OCI-LY1 (cell line): ENCODE data around the gene CLEC16A.

Experiments used
- H2AFZ ChIP-seq: fragments of 200-600 bp; sonication (generic), shearing (Covaris generic); 2 replicates; pipeline ENCODE4 v1.6.0; 2014; ENCODE audit warnings: antibody characterized with exemption, mild to moderate bottlenecking, low read length
- H3F3A ChIP-seq: fragments of 200-600 bp; sonication (generic), shearing (Covaris generic); 2 replicates; pipeline ENCODE4 v1.6.0; 2014; ENCODE audit warnings: mild to moderate bottlenecking, antibody characterized with exemption, low read length, moderate library complexity; ENCODE audit not compliant: insufficient read depth
- H3K27ac ChIP-seq: fragments of 200-600 bp; sonication (generic); 2 replicates; pipeline ENCODE4 v1.5.1; 2014; ENCODE audit warnings: low read length, mixed run types, mild to moderate bottlenecking, low read depth; ENCODE audit not compliant: poor library complexity, severe bottlenecking
- H3K27me3 ChIP-seq: fragments of 200-600 bp; sonication (generic); 2 replicates; pipeline ENCODE4 v1.6.0; 2014; ENCODE audit warnings: antibody characterized with exemption, mild to moderate bottlenecking, low read length, moderate library complexity; ENCODE audit not compliant: insufficient read depth
- H3K36me3 ChIP-seq: fragments of 200-600 bp; sonication (generic); 2 replicates; pipeline ENCODE4 v1.6.1; 2014; ENCODE audit warnings: mild to moderate bottlenecking, antibody characterized with exemption, low read length, moderate library complexity, mixed read lengths; ENCODE audit not compliant: insufficient read depth
- H3K4me1 ChIP-seq: fragments of 200-600 bp; sonication (generic); 2 replicates; pipeline ENCODE4 v1.5.1; 2014; ENCODE audit warnings: mild to moderate bottlenecking, low read length, moderate library complexity; ENCODE audit not compliant: insufficient read depth, severe bottlenecking
- H3K4me2 ChIP-seq: fragments of 200-600 bp; sonication (generic), shearing (Covaris generic); 2 replicates; pipeline ENCODE4 v1.6.1; 2014; ENCODE audit warnings: low read length
- H3K4me3 ChIP-seq: fragments of 200-600 bp; sonication (generic); 2 replicates; pipeline ENCODE4 v1.5.1; 2014; ENCODE audit warnings: low read length, low read depth, mild to moderate bottlenecking, mixed read lengths; ENCODE audit not compliant: poor library complexity, severe bottlenecking
- H3K79me2 ChIP-seq: fragments of 200-600 bp; shearing (Covaris generic); 2 replicates; pipeline ENCODE4 v1.6.1; 2016; ENCODE audit warnings: mixed run types, low read length, mixed read lengths; ENCODE audit not compliant: insufficient read depth
- H3K9ac ChIP-seq: fragments of 200-600 bp; sonication (generic), shearing (Covaris generic); 2 replicates; pipeline ENCODE4 v1.6.1; 2014; ENCODE audit warnings: mild to moderate bottlenecking, low read length, mixed read lengths
- H3K9me2 ChIP-seq: fragments of 200-600 bp; sonication (generic), shearing (Covaris generic); 2 replicates; pipeline ENCODE4 v1.6.1; 2014; ENCODE audit warnings: low read depth, mild to moderate bottlenecking, low read length, mixed read lengths
- H3K9me3 ChIP-seq: fragments of 200-600 bp; shearing (Covaris generic); 2 replicates; pipeline ENCODE4 v1.6.1; 2014; ENCODE audit warnings: low read length, mixed read lengths
- H4K20me1 ChIP-seq: fragments of 200-600 bp; sonication (generic), shearing (Covaris generic); 2 replicates; pipeline ENCODE4 v1.6.0; 2016; ENCODE audit warnings: mild to moderate bottlenecking, low read length; ENCODE audit not compliant: insufficient read depth
- EZH2 ChIP-seq: fragments of 200-600 bp; sonication (generic), shearing (Covaris generic); IDR thresholded peaks from 2 replicates; pipeline ENCODE4 v1.8.0; 2017; ENCODE audit warnings: borderline replicate concordance, mixed run types, mild to moderate bottlenecking, antibody characterized with exemption, low read length, moderate library complexity, mixed read lengths
- TF ChIP-seq, protein P1 (sequence below): fragments of 200-600 bp; sonication (generic), shearing (Covaris generic); IDR thresholded peaks from 2 replicates; pipeline ENCODE4 v1.5.1; 2017; ENCODE audit warnings: mild to moderate bottlenecking, antibody characterized with exemption, low read length, moderate library complexity, mixed read lengths

CLEC16A gene, protein sequence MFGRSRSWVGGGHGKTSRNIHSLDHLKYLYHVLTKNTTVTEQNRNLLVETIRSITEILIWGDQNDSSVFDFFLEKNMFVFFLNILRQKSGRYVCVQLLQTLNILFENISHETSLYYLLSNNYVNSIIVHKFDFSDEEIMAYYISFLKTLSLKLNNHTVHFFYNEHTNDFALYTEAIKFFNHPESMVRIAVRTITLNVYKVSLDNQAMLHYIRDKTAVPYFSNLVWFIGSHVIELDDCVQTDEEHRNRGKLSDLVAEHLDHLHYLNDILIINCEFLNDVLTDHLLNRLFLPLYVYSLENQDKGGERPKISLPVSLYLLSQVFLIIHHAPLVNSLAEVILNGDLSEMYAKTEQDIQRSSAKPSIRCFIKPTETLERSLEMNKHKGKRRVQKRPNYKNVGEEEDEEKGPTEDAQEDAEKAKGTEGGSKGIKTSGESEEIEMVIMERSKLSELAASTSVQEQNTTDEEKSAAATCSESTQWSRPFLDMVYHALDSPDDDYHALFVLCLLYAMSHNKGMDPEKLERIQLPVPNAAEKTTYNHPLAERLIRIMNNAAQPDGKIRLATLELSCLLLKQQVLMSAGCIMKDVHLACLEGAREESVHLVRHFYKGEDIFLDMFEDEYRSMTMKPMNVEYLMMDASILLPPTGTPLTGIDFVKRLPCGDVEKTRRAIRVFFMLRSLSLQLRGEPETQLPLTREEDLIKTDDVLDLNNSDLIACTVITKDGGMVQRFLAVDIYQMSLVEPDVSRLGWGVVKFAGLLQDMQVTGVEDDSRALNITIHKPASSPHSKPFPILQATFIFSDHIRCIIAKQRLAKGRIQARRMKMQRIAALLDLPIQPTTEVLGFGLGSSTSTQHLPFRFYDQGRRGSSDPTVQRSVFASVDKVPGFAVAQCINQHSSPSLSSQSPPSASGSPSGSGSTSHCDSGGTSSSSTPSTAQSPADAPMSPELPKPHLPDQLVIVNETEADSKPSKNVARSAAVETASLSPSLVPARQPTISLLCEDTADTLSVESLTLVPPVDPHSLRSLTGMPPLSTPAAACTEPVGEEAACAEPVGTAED

DNA sequence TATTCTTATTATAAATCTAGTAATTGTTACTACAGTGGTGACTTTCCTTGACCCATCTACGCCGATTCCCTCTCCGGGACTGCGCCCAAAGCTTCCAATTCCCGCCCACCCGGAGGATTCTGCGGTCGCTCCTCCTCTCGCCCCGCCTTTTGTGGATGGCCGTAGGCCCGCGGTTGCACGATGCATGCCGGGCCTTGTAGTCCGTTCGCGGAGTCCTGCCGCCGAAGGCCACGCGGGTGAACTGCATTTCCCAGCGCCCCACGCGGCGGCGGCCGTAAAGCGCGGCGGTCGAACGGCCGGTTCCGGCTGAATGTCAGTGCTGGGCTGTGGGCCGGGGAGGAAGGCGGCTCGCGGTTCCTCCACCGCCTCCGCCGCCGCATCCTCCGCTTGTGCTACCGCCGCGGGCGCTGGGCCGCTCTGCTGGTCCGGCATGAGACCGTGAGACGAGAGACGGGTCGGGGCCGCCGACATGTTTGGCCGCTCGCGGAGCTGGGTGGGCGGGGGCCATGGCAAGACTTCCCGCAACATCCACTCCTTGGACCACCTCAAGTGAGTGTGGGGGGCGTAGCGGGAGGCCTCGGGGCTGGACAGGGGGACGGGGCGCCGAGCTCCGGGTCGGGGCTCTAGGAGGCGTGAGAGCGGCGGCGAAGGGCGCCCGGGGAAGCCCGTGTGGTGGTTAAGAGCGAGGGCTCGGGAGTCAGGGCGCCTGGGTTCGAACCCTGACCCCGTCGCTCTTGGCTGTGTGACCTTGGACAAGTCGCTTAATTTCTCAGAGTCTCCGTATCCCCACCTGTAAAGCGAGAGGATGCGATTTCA lies at the start of gene CLEC16A:
TSS of gene CLEC16A (plus strand) at position 316 of the 816 bp plus-strand sequence. CDS start at position 470, 154 bp downstream.
- no peaks in the 10 kb centered on the region for H3K9me2 ChIP-seq
- peak within 1 kb of the TSS; percentile 92 for H3K4me3 ChIP-seq
- no peaks in the 10 kb centered on the region; the same call in 1 of the 2 replicates for H3K36me3 ChIP-seq
- H4K20me1 ChIP-seq = no peaks in the 10 kb centered on the region
- no peak for TF ChIP-seq EZH2
- TF ChIP-seq, protein P1, sequence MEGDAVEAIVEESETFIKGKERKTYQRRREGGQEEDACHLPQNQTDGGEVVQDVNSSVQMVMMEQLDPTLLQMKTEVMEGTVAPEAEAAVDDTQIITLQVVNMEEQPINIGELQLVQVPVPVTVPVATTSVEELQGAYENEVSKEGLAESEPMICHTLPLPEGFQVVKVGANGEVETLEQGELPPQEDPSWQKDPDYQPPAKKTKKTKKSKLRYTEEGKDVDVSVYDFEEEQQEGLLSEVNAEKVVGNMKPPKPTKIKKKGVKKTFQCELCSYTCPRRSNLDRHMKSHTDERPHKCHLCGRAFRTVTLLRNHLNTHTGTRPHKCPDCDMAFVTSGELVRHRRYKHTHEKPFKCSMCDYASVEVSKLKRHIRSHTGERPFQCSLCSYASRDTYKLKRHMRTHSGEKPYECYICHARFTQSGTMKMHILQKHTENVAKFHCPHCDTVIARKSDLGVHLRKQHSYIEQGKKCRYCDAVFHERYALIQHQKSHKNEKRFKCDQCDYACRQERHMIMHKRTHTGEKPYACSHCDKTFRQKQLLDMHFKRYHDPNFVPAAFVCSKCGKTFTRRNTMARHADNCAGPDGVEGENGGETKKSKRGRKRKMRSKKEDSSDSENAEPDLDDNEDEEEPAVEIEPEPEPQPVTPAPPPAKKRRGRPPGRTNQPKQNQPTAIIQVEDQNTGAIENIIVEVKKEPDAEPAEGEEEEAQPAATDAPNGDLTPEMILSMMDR = no peak
- H3K9ac ChIP-seq = peak within 1 kb of the TSS; percentile 82
- H3F3A ChIP-seq = no peaks in the 10 kb centered on the region
- no peak within 1 kb of the TSS for H2AFZ ChIP-seq
- peak within 1 kb of the TSS; percentile 80 for H3K4me2 ChIP-seq
- H3K4me1 ChIP-seq = peaks cover 75% of the 10 kb centered on the region
- no peaks in the 10 kb centered on the region for H3K9me3 ChIP-seq
- no peaks in the 10 kb centered on the region for H3K27me3 ChIP-seq
- H3K79me2 ChIP-seq = peaks cover 16% of the 10 kb centered on the region
- H3K27ac ChIP-seq = no peak within 1 kb of the TSS

DNA sequence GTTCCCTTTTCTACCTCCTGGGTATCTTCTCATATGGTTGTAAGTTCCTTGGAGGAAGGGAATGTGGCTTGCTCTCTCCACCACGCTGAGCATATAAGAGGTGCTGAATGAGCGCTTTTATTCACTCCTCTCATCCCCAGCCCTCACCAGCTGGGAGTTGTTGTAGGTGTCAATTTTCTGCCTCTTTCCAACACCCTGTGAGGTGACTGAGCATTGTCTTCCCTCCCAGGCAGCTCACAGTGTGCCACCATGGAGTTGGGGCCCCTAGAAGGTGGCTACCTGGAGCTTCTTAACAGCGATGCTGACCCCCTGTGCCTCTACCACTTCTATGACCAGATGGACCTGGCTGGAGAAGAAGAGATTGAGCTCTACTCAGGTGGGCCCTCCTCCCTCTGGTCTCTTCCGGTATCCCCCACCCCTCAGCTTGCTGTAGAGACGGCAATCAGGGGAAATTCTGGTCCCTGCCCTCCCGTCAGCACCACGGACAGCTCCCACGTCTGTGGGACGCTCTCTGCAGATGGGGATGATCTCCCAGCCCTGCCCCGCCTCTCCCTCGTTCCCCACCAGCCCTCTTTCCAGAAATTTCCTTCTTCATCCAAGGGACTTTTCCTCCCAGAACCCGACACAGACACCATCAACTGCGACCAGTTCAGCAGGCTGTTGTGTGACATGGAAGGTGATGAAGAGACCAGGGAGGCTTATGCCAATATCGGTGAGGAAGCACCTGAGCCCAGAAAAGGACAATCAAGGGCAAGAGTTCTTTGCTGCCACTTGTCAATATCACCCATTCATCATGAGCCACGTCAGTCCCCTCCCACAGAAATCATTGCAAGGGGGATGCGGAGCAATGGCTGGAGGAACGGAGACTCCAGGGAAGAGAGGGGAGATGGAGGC lies 49.1 kb upstream of the CLEC16A start:
- Histone ChIP-seq H3K4me2 (no peak overlapping the region), H3F3A (0 out of 2 replicates have a peak, but pooled peaks cover 4% of the 10 kb centered on the region), H3K9ac (no peak overlapping the region), H3K9me3 (no peaks in the 10 kb centered on the region), H3K27me3 (no peaks in the 10 kb centered on the region), H3K9me2 (no peaks in the 10 kb centered on the region), H3K79me2 (0 out of 2 replicates have a peak, but pooled peaks cover 3% of the 10 kb centered on the region), H3K4me1 (peaks cover 26% of the 10 kb centered on the region), H3K36me3 (peaks cover 61% of the 10 kb centered on the region), H2AFZ (no peak overlapping the region), H4K20me1 (no peaks in the 10 kb centered on the region), H3K27ac (no peak overlapping the region), H3K4me3 (no peak overlapping the region)
- TF ChIP-seq, protein P1 = no peak
- no peak for TF ChIP-seq EZH2
